HFF-Myc (cell line): Measurements from ENCODE around the gene COASY.
"Not testable (repeated sequence)": the region's sequence is repeated elsewhere in the genome, so short reads cannot be mapped to it uniquely, and the experiment has no call there.

ENCODE experiments used
- DNase-seq: peaks from one replicate; pipeline ENCODE4 v3.0.0-alpha.2; 2011; ENCODE audit warnings: low read depth; ENCODE audit errors: extremely low read depth
- H3K4me3 ChIP-seq: replicated peaks from 2 replicates; pipeline ENCODE4 v1.5.1; 2011; ENCODE audit warnings: low read depth, mild to moderate bottlenecking, control low read depth, low read length
- CTCF ChIP-seq: IDR thresholded peaks from 2 replicates; pipeline ENCODE4 v1.5.1; 2012; ENCODE audit warnings: mild to moderate bottlenecking, low read depth, low read length, control low read depth; ENCODE audit errors: missing control alignments

The COASY gene

GRCh38 chr17:42547001-42547461 is 14.9 kb upstream of the COASY start:
- DNase-seq: no peak
- H3K4me3 ChIP-seq: no peak overlapping the region

GRCh38 chr17:42547698-42548069 is 14.3 kb upstream of the COASY start:
- DNase-seq: no peak
- TF ChIP-seq CTCF: no peak
- H3K4me3 ChIP-seq: no peak overlapping the region

More at GRCh38 chr17:42547001-42547461, 14.9 kb upstream of the COASY start:
- no peak for TF ChIP-seq CTCF

DNA sequence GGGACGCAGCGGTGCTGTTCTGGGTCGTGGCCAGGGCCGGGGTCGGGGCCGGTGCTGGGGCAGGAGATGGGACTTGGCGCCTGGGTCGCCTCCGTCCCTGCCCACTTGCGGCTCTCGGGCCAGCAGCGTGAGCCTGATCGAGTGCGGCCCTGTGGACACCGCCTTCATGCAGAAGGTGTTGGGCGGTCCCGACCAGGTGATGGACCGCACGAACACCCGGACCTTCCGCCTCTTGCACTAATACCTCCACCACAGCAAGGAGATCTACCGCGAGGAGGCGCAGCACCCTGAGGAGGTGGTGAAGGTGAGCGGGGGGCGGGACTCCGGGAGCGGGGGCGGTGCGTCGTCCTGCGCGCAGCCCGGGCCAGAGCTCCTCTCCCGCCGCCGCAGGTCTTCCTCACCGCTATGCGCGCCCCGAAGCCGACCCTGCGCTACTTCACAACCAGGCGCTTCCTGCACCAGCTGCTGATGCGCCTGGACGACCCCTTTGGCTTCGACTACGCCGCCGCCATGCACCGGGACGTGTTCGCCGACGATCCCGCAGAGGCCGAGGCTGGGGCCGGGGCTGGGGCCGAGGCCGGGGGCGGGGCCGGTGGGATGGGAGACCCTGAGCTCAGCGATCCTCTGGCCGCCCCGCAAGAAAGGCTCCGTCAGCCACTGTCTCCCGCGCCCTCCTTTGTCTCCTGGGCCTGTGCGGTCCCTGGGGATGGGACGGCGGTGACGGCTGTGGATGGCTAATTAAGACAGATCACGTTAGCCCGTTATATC is 13.7 kb upstream of the COASY start:
- TF ChIP-seq CTCF: peak; percentile 45
- H3K4me3 ChIP-seq: peak overlapping the region; percentile 23
- no peak for DNase-seq

DNA sequence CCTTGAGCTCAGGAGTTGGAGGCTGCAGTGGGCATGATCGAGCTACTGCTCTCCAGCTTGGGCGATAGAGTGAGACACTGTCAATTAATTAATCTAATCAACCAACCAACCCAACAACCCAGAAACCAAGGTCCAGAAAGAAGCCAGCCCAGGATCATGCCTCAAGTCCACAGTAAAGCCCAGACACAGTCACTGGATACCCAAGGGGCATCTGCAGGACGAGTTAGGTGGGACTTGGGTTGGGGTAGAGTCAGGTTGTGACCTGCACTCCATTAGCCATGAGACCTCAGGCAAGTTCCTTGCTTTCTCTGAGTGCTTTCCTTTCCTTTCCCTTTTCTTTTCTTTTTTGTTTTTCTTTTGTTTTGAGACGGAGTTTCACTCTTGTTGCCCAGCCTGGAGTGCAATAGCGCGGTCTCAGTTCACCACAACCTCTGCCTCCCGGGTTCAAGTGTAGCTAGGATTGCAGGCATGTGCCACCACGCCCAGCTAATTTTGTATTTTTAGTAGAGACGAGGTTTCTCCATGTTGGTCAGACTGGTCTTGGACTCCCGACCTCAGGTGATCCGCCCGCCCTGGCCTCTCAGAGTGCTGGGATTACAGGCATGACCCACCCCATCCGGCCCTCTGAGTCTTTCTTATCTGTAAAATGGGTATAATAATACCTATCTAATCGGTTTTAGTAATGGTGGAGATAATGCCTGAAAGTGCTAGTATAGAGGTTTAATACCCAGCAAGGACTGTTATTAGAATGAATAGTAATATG is 12.8 kb upstream of the COASY start:
- H3K4me3 ChIP-seq: no peak overlapping the region

GRCh38 chr17:42552736-42553135 is 9.2 kb upstream of the COASY start, which contains the start of gene HSD17B1:
HSD17B1 (plus strand) TSS chr17:42552923; CDS start chr17:42552934, 11 bp downstream.
- H3K4me3 ChIP-seq: peak within 1 kb of the TSS; percentile 72
- not testable (repeated sequence) for DNase-seq

More for the DNA sequence above, 12.8 kb upstream of the COASY start:
- no peak for TF ChIP-seq CTCF
- DNase-seq: no peak

DNA sequence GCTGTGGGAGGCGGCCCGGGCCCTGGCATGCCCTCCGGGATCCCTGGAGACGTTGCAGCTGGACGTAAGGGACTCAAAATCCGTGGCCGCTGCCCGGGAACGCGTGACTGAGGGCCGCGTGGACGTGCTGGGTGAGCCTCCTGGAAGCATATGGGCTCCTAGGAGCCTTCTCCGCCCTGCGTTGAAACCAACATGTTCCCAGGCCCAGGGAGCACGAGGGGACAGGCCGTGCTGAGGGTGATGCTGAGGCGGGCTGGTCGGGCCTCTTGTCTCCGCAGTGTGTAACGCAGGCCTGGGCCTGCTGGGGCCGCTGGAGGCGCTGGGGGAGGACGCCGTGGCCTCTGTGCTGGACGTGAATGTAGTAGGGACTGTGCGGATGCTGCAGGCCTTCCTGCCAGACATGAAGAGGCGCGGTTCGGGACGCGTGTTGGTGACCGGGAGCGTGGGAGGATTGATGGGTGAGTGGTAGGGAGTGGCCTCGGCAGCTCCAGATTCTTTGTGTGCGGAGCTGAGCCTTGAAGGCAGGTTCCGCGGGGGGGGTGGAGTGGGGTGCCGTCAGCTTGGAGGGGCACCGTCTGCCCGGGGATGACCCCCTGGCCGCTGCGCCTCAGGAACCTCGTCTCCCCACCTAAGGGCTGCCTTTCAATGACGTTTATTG is 8.7 kb upstream of the COASY start:
- no peak for TF ChIP-seq CTCF
- no peak for DNase-seq
- peak overlapping the region; percentile 72 for H3K4me3 ChIP-seq

DNA sequence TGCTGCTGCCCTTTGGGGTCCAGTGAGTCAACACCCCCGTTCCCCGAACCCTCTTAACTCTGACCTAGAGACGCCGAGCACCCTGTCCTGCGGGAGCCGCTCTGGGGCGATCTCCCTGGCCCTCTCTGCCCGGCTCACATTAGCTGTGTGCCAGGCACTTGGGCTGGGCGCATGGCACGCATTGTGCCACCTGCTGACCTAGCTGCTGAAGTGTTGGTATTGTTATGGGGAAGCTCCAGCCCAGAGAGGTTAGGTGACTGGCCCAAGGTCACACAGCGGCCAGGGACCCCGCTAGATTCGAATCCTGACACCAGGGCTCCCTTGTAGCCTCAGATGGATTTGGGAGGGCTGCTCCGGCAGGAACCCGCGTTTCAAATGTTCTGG is 8.1 kb upstream of the COASY start:
- no peak for DNase-seq
- TF ChIP-seq CTCF: no peak
- peak overlapping the region; percentile 72 for H3K4me3 ChIP-seq
